Measurements from ENCODE around the gene CEP131. TPM values are rescaled to one million over a fixed set of nuclear protein-coding genes. Genes with fewer than 3 reads are reported as not detected.

The CEP131 gene
- total and polyA plus RNA-seq, 2 of the 8 experiments (the other 6 are each of a cell fraction or from before 2014, with no cell fraction given) = 5.9 to 23.2 TPM

DNA sequence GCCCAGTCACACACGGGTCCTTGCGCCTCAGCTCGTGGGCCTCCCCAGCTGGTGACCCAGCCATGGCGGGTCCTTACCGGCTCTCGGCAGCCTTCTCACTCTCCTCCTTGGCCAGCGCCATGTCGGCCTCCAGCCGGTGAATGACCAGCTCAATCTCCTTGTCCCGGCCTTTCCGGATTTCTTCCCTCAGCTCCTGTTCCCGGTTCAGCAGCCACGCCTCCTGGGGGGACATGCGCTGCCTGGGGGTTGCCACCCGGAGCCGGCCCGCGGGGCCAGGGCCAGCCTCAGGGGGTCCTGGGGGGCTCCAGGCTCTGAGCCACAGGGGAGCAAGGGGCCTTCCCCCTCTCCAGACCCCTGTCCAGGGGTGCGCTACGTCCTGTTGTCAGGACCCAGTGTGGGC lies 31.6 kb downstream of the CEP131 start (continued):
- TF ChIP-seq, protein P1, sequence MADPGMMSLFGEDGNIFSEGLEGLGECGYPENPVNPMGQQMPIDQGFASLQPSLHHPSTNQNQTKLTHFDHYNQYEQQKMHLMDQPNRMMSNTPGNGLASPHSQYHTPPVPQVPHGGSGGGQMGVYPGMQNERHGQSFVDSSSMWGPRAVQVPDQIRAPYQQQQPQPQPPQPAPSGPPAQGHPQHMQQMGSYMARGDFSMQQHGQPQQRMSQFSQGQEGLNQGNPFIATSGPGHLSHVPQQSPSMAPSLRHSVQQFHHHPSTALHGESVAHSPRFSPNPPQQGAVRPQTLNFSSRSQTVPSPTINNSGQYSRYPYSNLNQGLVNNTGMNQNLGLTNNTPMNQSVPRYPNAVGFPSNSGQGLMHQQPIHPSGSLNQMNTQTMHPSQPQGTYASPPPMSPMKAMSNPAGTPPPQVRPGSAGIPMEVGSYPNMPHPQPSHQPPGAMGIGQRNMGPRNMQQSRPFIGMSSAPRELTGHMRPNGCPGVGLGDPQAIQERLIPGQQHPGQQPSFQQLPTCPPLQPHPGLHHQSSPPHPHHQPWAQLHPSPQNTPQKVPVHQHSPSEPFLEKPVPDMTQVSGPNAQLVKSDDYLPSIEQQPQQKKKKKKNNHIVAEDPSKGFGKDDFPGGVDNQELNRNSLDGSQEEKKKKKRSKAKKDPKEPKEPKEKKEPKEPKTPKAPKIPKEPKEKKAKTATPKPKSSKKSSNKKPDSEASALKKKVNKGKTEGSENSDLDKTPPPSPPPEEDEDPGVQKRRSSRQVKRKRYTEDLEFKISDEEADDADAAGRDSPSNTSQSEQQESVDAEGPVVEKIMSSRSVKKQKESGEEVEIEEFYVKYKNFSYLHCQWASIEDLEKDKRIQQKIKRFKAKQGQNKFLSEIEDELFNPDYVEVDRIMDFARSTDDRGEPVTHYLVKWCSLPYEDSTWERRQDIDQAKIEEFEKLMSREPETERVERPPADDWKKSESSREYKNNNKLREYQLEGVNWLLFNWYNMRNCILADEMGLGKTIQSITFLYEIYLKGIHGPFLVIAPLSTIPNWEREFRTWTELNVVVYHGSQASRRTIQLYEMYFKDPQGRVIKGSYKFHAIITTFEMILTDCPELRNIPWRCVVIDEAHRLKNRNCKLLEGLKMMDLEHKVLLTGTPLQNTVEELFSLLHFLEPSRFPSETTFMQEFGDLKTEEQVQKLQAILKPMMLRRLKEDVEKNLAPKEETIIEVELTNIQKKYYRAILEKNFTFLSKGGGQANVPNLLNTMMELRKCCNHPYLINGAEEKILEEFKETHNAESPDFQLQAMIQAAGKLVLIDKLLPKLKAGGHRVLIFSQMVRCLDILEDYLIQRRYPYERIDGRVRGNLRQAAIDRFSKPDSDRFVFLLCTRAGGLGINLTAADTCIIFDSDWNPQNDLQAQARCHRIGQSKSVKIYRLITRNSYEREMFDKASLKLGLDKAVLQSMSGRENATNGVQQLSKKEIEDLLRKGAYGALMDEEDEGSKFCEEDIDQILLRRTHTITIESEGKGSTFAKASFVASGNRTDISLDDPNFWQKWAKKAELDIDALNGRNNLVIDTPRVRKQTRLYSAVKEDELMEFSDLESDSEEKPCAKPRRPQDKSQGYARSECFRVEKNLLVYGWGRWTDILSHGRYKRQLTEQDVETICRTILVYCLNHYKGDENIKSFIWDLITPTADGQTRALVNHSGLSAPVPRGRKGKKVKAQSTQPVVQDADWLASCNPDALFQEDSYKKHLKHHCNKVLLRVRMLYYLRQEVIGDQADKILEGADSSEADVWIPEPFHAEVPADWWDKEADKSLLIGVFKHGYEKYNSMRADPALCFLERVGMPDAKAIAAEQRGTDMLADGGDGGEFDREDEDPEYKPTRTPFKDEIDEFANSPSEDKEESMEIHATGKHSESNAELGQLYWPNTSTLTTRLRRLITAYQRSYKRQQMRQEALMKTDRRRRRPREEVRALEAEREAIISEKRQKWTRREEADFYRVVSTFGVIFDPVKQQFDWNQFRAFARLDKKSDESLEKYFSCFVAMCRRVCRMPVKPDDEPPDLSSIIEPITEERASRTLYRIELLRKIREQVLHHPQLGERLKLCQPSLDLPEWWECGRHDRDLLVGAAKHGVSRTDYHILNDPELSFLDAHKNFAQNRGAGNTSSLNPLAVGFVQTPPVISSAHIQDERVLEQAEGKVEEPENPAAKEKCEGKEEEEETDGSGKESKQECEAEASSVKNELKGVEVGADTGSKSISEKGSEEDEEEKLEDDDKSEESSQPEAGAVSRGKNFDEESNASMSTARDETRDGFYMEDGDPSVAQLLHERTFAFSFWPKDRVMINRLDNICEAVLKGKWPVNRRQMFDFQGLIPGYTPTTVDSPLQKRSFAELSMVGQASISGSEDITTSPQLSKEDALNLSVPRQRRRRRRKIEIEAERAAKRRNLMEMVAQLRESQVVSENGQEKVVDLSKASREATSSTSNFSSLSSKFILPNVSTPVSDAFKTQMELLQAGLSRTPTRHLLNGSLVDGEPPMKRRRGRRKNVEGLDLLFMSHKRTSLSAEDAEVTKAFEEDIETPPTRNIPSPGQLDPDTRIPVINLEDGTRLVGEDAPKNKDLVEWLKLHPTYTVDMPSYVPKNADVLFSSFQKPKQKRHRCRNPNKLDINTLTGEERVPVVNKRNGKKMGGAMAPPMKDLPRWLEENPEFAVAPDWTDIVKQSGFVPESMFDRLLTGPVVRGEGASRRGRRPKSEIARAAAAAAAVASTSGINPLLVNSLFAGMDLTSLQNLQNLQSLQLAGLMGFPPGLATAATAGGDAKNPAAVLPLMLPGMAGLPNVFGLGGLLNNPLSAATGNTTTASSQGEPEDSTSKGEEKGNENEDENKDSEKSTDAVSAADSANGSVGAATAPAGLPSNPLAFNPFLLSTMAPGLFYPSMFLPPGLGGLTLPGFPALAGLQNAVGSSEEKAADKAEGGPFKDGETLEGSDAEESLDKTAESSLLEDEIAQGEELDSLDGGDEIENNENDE (IDR thresholded peaks at IDR 0.05; ENCODE audit: insufficient replicate concordance, low read length) = no peak
- TF ChIP-seq SP4 (IDR thresholded peaks at IDR 0.05; ENCODE audit: low read length) (no peak), NANOG (IDR thresholded peaks at IDR 0.05; ENCODE audit: insufficient read depth, low read depth, low read length, poor library complexity, severe bottlenecking) (no peak), EP300 (IDR thresholded peaks at IDR 0.05; ENCODE audit: borderline replicate concordance in 1 of 2, low read depth in 2 of 2, low read length in 2 of 2) (no peak), SP2 (IDR thresholded peaks at IDR 0.05; ENCODE audit: low read length) (no peak)

Data from H1 (cell line).